ENCODE results near the gene PCIF1.
"Not testable (repeated sequence)": the region's sequence is repeated elsewhere in the genome, so short reads cannot be mapped to it uniquely, and the experiment has no call there.

The PCIF1 gene

DNA sequence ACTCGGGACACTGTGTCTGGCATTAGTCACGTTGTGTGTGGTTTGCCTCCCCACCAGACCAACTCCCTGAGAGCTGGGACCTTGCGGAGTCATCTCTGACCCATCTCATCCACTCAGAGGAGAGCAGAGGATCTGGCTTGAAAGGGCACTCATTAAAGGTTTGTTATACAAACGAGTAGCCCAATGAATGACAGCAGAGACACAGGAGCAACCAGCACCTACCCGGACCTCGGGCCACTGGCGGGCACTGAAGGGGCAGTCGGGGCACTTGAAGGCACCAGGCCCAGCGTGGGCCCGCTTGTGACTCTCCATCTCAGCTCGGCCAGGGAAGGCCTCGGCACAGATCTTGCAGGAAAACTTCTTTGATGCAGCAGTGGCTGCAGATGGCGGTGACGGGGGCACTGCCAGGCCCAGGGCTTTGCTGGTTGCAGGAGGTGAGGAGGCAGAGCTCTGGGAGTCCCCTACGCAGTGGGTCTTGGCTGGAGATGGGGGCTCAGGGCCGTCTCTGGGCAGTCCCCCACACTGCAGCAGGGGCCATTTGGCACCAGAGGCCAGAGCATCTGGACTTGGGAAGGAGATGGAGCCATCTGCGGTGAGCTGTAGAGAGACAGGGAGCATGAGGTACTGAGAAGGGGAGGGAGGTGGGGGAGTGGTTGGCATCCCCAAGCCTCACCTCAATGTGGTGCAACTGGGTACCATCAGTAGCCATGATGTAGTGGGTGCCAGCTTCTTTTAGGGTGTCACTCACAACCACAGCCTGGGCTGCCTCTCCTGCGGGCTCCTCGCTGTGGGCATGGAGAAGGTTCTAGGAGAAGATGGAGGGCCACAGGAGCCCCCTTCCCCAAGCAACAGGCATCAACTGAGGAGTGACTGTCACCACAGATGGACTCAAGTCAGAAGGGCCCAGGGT lies 17.7 kb downstream of the PCIF1 start:
- Histone ChIP-seq H3K27ac (ENCODE audit: low read length) (no peak overlapping the region), H3K4me1 (ENCODE audit: control insufficient read depth, insufficient read depth, low read length) (peaks cover 3% of the 10 kb centered on the region), H3K27me3 (ENCODE audit: control insufficient read depth in 1 of 2, insufficient read depth in 2 of 2, low read length in 2 of 2) (no peaks in the 10 kb centered on the region), H3K9me3 (ENCODE audit: control insufficient read depth in 2 of 2, low read length in 2 of 2) (no peaks in the 10 kb centered on the region), H3K4me3 (ENCODE audit: low read length in 2 of 2) (no peak overlapping the region), H3K9ac (ENCODE audit: low read length in 2 of 2) (no peak overlapping the region), H3K36me3 (ENCODE audit: control insufficient read depth in 2 of 2, insufficient read depth in 2 of 2, low read length in 2 of 2) (peaks cover 46 to 60% of the 10 kb centered on the region in 2 donors)

DNA sequence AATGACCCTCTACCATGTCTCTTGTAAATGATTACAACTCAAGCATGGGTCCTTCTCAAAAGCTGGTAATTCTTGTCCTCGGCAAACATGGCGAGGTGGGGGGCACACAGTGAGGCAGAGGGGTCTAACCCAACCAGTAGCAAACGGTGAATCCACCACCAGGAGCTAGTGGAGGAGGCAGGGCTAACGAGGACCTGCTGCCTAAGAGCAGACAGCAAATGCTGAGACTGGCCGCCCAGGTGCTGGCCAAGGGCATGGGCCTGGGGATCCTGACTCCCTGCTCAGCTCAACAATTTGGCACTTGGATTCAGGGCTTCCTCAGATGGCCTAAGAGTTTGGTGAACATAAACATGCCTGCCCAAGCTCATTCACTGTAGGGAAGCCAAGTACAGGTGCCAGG lies 18.4 kb downstream of the PCIF1 start:
- no peaks in the 10 kb centered on the region for H3K9me3 ChIP-seq (ENCODE audit: control insufficient read depth in 2 of 2, low read length in 2 of 2)
- no peak overlapping the region for H3K9ac ChIP-seq (ENCODE audit: low read length in 2 of 2)
- peaks cover 42 to 64% of the 10 kb centered on the region in 2 donors for H3K36me3 ChIP-seq (ENCODE audit: control insufficient read depth in 2 of 2, insufficient read depth in 2 of 2, low read length in 2 of 2)
- peaks cover 3% of the 10 kb centered on the region for H3K4me1 ChIP-seq (ENCODE audit: control insufficient read depth, insufficient read depth, low read length)
- no peaks in the 10 kb centered on the region for H3K27me3 ChIP-seq (ENCODE audit: control insufficient read depth in 1 of 2, insufficient read depth in 2 of 2, low read length in 2 of 2)
- no peak overlapping the region for H3K4me3 ChIP-seq (ENCODE audit: low read length in 2 of 2)
- no peak overlapping the region for H3K27ac ChIP-seq (ENCODE audit: low read length)

DNA sequence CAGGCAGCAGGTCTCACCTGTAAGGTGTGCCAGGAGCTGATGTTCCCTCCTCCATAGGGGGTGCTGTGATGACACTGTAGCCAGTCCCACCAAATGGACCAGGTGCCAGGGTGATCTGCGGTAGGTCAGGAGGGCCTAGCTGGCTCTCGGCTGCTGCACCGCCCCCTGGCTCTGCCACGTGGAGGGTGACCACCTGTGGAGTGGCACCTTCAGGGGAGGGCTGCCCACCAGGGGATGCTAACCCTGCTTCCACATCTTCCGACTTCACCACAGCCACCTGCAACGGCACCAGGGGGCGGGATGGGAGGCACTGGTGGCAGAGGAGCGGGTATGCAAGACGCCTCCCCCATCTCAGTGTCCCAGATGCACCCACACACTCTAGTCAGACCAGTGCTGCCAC lies 19.2 kb downstream of the PCIF1 start:
- Histone ChIP-seq H3K27ac (ENCODE audit: low read length) (no peak overlapping the region), H3K9ac (ENCODE audit: low read length in 2 of 2) (no peak overlapping the region), H3K4me1 (ENCODE audit: control insufficient read depth, insufficient read depth, low read length) (peaks cover 3% of the 10 kb centered on the region), H3K4me3 (ENCODE audit: low read length in 2 of 2) (no peak overlapping the region), H3K36me3 (ENCODE audit: control insufficient read depth in 2 of 2, insufficient read depth in 2 of 2, low read length in 2 of 2) (peaks cover 40 to 62% of the 10 kb centered on the region in 2 donors), H3K9me3 (ENCODE audit: control insufficient read depth in 2 of 2, low read length in 2 of 2) (no peaks in the 10 kb centered on the region), H3K27me3 (ENCODE audit: control insufficient read depth in 1 of 2, insufficient read depth in 2 of 2, low read length in 2 of 2) (no peaks in the 10 kb centered on the region)

DNA sequence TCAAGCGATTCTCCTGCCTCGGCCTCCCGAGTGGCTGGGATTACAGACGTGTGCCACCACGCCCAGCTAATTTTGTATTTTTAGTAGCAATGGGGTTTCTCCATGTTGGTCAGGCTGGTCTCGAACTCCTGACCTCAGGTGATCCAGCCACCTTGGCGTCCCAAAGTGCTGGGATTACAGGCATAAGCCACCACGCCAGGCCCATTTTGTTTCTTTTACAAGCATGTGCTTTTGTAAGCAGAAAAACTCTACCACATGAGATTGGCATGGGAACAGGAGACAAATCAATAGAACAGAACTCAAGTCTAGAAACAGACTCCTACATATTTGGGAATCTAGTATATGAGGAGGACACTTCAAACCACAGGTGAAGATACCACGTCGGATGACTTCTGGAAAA lies 21.8 kb downstream of the PCIF1 start:
- H3K36me3 ChIP-seq (ENCODE audit: control insufficient read depth in 2 of 2, insufficient read depth in 2 of 2, low read length in 2 of 2), result peaks cover 50 to 66% of the 10 kb centered on the region in 2 donors
- not testable (repeated sequence) for H3K4me3 ChIP-seq (ENCODE audit: low read length in 2 of 2); H3K9ac ChIP-seq (ENCODE audit: low read length in 2 of 2); H3K9me3 ChIP-seq (ENCODE audit: control insufficient read depth in 2 of 2, low read length in 2 of 2); H3K27ac ChIP-seq (ENCODE audit: low read length); H3K27me3 ChIP-seq (ENCODE audit: control insufficient read depth in 1 of 2, insufficient read depth in 2 of 2, low read length in 2 of 2); H3K4me1 ChIP-seq (ENCODE audit: control insufficient read depth, insufficient read depth, low read length)

DNA sequence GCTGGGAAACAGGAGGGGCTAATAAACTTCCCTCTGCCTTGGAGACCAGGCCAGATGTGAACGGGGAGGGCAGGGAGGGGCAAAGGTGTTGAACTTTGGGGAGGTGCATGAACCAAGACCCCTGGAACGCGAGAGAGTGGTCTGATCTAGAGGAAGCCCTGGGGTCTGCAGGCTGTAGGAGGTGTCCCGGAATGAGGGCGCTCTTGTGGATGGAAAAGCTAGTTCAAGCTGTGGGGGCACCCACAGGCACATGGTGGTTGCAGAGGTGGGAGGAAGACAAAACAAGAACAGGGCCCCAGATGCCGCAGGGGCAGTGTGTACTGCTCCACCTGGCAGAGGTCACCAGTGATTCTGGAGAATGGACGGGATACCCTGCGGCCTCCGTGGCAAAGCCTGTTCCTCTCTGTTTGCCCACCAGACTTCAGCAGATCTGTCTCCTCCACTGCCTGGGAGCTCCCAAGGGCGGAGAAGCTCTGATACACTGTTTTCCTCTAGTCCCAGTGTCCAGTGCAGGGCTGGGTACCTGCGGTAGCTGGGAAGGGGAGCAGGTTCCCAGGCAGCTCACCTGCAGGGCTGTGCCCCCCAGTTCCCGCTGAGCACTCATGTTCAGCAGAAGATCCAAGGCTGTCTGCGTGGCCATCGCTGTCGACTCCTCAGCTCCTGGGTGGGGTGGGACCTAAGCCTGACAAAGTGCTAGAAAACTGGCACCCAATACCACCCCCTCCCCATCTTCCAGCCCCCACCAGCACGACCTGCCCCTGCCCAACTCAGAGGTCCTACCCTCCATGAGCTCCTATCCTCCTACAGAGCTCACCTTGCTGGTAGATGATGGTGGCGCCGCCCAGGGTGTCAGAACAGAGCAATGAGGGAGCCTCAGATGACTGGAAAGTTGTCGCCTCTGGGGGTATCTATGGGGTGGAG lies 22.8 kb downstream of the PCIF1 start:
- no peaks in the 10 kb centered on the region for H3K27me3 ChIP-seq (ENCODE audit: control insufficient read depth in 1 of 2, insufficient read depth in 2 of 2, low read length in 2 of 2)
- no peaks in the 10 kb centered on the region for H3K4me1 ChIP-seq (ENCODE audit: control insufficient read depth, insufficient read depth, low read length)
- no peak overlapping the region for H3K9ac ChIP-seq (ENCODE audit: low read length in 2 of 2)
- no peak overlapping the region for H3K4me3 ChIP-seq (ENCODE audit: low read length in 2 of 2)
- H3K27ac ChIP-seq (ENCODE audit: low read length), result no peak overlapping the region
- peaks cover 49 to 65% of the 10 kb centered on the region in 2 donors for H3K36me3 ChIP-seq (ENCODE audit: control insufficient read depth in 2 of 2, insufficient read depth in 2 of 2, low read length in 2 of 2)
- peaks cover 0 to 4% of the 10 kb centered on the region in 2 donors for H3K9me3 ChIP-seq (ENCODE audit: control insufficient read depth in 2 of 2, low read length in 2 of 2)

DNA sequence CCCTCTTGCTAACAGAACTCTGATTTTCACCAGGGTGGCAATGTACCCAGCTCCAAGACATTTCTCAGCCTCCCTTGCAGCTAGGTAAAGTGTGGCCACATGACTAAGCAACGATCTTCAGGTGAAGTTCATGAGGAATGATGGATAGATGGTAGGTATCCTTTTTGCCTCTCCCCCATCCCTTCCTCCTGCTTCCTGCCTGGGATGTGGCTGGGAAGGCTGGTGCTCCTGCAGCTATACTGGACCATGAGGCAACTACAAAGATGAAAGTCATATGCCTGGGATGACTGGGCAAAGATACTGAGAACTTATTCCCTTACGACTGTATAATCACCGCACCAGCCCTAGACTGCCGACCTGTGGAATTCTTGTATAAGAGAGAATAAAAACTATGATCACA lies 24.1 kb downstream of the PCIF1 start:
- H3K4me3 ChIP-seq (ENCODE audit: low read length in 2 of 2), result no peak overlapping the region
- no peaks in the 10 kb centered on the region for H3K27me3 ChIP-seq (ENCODE audit: control insufficient read depth in 1 of 2, insufficient read depth in 2 of 2, low read length in 2 of 2)
- peaks cover 0 to 4% of the 10 kb centered on the region in 2 donors for H3K9me3 ChIP-seq (ENCODE audit: control insufficient read depth in 2 of 2, low read length in 2 of 2)
- no peak overlapping the region for H3K9ac ChIP-seq (ENCODE audit: low read length in 2 of 2)
- no peaks in the 10 kb centered on the region for H3K4me1 ChIP-seq (ENCODE audit: control insufficient read depth, insufficient read depth, low read length)
- peaks cover 47 to 61% of the 10 kb centered on the region in 2 donors for H3K36me3 ChIP-seq (ENCODE audit: control insufficient read depth in 2 of 2, insufficient read depth in 2 of 2, low read length in 2 of 2)
- no peak overlapping the region for H3K27ac ChIP-seq (ENCODE audit: low read length)

DNA sequence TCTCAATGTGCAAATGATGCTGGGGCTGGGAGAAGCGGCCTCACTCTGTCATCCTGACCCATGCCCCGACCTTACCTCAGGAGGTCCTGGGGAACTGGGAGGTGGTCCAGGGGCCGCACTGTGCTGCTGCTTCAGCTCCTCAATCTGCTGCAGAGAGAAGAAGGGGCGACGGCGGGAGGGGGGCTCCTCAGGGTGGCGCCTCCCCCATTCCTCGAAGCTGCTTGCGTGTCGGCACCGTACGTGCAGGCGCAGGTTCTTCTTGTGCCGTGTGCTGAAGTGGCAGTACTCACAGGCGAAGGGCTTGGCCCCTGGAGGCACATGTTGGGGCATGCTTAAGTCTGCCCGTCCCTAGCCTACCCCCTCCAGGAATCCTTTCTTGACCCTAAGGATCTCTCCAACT lies 24.6 kb downstream of the PCIF1 start:
- Histone ChIP-seq H3K27me3 (ENCODE audit: control insufficient read depth in 1 of 2, insufficient read depth in 2 of 2, low read length in 2 of 2) (no peaks in the 10 kb centered on the region), H3K9ac (ENCODE audit: low read length in 2 of 2) (no peak overlapping the region), H3K36me3 (ENCODE audit: control insufficient read depth in 2 of 2, insufficient read depth in 2 of 2, low read length in 2 of 2) (peaks cover 51 to 63% of the 10 kb centered on the region in 2 donors), H3K27ac (ENCODE audit: low read length) (no peak overlapping the region), H3K9me3 (ENCODE audit: control insufficient read depth in 2 of 2, low read length in 2 of 2) (peaks cover 0 to 4% of the 10 kb centered on the region in 2 donors), H3K4me1 (ENCODE audit: control insufficient read depth, insufficient read depth, low read length) (no peaks in the 10 kb centered on the region), H3K4me3 (ENCODE audit: low read length in 2 of 2) (no peak overlapping the region)

DNA sequence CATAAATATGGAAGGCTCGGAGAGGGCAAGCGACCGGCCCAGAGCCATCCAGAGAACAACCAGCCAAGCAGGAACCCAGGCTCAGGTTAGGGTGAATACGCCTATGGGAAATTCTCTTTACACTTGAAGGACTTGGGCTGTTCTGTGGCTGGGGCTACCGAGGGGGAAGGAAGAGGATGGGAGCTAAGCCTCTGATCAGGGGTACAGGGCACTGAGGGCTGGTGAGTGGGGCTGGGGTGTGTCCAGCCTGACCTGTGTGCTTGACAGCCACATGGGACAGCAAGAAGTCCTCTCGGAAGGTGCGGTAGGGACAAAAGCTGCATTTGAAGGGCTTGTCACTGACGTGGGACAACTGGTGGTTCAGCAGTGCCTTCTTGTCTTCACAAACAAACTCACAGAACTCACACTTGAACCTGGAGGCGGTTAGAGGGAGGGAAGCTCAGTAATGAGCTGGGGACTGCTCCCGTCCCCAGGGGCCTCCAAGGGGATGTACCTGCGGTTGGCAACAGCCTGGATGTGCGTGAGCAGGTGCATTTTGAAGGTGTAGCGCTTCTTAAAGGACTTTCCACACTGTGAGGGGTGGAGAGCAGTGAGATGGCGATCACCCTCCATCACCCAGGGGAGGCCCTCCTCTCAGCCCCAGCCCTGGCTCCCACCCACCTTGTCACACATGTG lies 25.6 kb downstream of the PCIF1 start:
- Histone ChIP-seq H3K4me1 (ENCODE audit: control insufficient read depth, insufficient read depth, low read length) (no peaks in the 10 kb centered on the region), H3K9me3 (ENCODE audit: control insufficient read depth in 2 of 2, low read length in 2 of 2) (peaks cover 0 to 4% of the 10 kb centered on the region in 2 donors), H3K27ac (ENCODE audit: low read length) (no peak overlapping the region), H3K27me3 (ENCODE audit: control insufficient read depth in 1 of 2, insufficient read depth in 2 of 2, low read length in 2 of 2) (no peaks in the 10 kb centered on the region), H3K4me3 (ENCODE audit: low read length in 2 of 2) (no peak overlapping the region), H3K36me3 (ENCODE audit: control insufficient read depth in 2 of 2, insufficient read depth in 2 of 2, low read length in 2 of 2) (peaks cover 56 to 68% of the 10 kb centered on the region in 2 donors), H3K9ac (ENCODE audit: low read length in 2 of 2) (no peak overlapping the region)

DNA sequence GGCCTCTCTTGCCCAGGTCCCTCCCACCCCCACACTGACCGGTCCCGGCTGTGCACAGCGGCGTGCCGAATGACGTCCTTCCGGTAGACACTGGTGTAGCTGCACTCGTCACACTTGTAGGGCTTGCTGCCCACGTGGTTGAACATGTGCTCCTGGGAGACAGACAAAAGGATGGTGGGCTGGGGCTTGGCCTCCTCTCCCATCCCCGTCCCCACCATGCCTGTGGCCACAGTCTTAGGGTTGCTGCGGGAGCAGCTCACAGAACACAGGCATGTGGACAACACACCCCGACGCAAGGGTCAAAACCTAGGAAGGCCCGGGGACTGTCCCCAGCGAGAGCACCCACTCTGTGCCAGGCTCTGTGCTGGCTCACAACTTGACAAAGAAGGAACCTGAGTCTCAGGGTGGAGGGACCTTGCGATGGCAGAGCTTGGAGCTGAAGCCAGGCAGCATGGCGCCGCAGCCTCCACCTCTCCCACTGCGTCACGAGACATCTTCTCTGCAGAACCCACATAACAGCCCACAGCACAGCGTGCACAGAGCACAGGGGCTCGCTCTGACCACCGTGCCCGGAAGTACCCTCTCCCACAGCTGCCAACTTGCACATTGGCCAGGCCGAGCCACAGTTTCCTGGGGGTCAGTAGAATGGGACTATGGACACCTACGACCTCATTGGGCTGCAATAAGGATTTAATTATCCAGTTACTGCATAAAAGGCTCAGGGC lies 27.7 kb downstream of the PCIF1 start:
- H3K4me1 ChIP-seq (ENCODE audit: control insufficient read depth, insufficient read depth, low read length), result no peaks in the 10 kb centered on the region
- H3K4me3 ChIP-seq (ENCODE audit: low read length in 2 of 2), result no peak overlapping the region
- no peaks in the 10 kb centered on the region for H3K27me3 ChIP-seq (ENCODE audit: control insufficient read depth in 1 of 2, insufficient read depth in 2 of 2, low read length in 2 of 2)
- H3K36me3 ChIP-seq (ENCODE audit: control insufficient read depth in 2 of 2, insufficient read depth in 2 of 2, low read length in 2 of 2), result peaks cover 65 to 72% of the 10 kb centered on the region in 2 donors
- peaks cover 0 to 4% of the 10 kb centered on the region in 2 donors for H3K9me3 ChIP-seq (ENCODE audit: control insufficient read depth in 2 of 2, low read length in 2 of 2)
- no peak overlapping the region for H3K27ac ChIP-seq (ENCODE audit: low read length)
- H3K9ac ChIP-seq (ENCODE audit: low read length in 2 of 2), result no peak overlapping the region

All from stomach smooth muscle (tissue), 2 donors.